HepG2 (cell line): Measurements from ENCODE around the gene UPK1A. TPM values are rescaled to one million over a fixed set of nuclear protein-coding genes. Genes with fewer than 3 reads are reported as not detected.

ENCODE experiments used
- ATF4 ChIP-seq, 2 experiments: fragments of 450-650 bp in 1 of 2; sonication (generic) in 1 of 2; formaldehyde crosslinking; IDR thresholded peaks; 2 replicates each; pipeline versions ENCODE4 v1.5.0 to v1.8.0; 2020 to 2022; ENCODE audit warnings: mild to moderate bottlenecking in 1 of 2, missing genetic modification reagents in 1 of 2
- GATAD2A ChIP-seq: IDR thresholded peaks from 2 replicates; pipeline ENCODE4 v1.6.1; 2016
- KDM1A ChIP-seq: IDR thresholded peaks from 2 replicates; pipeline ENCODE4 v1.6.1; 2016; ENCODE audit warnings: missing compliant biosample characterization
- MTA1 ChIP-seq: sonication (generic); formaldehyde crosslinking; IDR thresholded peaks from 2 replicates; pipeline ENCODE4 v1.4.0; 2020; ENCODE audit warnings: missing genetic modification reagents, mild to moderate bottlenecking, borderline replicate concordance
- STAT5B ChIP-seq: sonication (generic); formaldehyde crosslinking; IDR thresholded peaks from 2 replicates; pipeline ENCODE4 v1.4.0; 2020; ENCODE audit warnings: missing genetic modification reagents
- polyA plus RNA-seq, 8 experiments: library from polyadenylated mRNA; depleted of rRNA in 3 of 8; stranded (reverse) in 7 of 8; unstranded in 1 of 8; fragments of >200 nt; fragmentation: Illumina TruSeq in 4 of 8; extraction: Trizol in 4 of 8; gene quantifications; 2 replicates each; pipeline versions ENCODE4 v1.2.1 to v1.2.3, GENCODE V29; 2011 to 2016; ENCODE audit warnings: low read depth in 4 of 8, missing spikeins in 1 of 8, mixed read lengths in 1 of 8; ENCODE audit not compliant: insufficient read depth in 1 of 8
- total RNA-seq, 5 experiments: library from RNA; depleted of rRNA; stranded (reverse); fragments of >200 nt; fragmentation: Illumina TruSeq; extraction: Trizol; gene quantifications; 2 replicates each; pipeline ENCODE4 v1.2.3, GENCODE V29; 2016; ENCODE audit warnings: low read depth in 1 of 5
- TF ChIP-seq, protein P1 (sequence below): sonication (generic); formaldehyde crosslinking; IDR thresholded peaks from 2 replicates; pipeline ENCODE4 v1.5.0; 2020; ENCODE audit warnings: mild to moderate bottlenecking, missing genetic modification reagents

Gene UPK1A
- total and polyA plus RNA-seq, 2 of the 13 experiments (the other 11 are each of a cell fraction or from before 2014, with no cell fraction given) = 2.9 TPM; not detected in 1

- TF ChIP-seq, protein P1, sequence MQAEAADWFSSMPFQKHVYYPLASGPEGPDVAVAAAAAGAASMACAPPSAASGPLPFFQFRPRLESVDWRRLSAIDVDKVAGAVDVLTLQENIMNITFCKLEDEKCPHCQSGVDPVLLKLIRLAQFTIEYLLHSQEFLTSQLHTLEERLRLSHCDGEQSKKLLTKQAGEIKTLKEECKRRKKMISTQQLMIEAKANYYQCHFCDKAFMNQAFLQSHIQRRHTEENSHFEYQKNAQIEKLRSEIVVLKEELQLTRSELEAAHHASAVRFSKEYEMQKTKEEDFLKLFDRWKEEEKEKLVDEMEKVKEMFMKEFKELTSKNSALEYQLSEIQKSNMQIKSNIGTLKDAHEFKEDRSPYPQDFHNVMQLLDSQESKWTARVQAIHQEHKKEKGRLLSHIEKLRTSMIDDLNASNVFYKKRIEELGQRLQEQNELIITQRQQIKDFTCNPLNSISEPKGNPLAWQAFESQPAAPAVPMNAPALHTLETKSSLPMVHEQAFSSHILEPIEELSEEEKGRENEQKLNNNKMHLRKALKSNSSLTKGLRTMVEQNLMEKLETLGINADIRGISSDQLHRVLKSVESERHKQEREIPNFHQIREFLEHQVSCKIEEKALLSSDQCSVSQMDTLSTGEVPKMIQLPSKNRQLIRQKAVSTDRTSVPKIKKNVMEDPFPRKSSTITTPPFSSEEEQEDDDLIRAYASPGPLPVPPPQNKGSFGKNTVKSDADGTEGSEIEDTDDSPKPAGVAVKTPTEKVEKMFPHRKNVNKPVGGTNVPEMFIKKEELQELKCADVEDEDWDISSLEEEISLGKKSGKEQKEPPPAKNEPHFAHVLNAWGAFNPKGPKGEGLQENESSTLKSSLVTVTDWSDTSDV (CRISPR knock-in tag) = no peak
- no peak for TF ChIP-seq STAT5B (CRISPR knock-in tag)
- peak; percentile 34; the same call in 1 of the 2 replicates for TF ChIP-seq KDM1A (CRISPR knock-in tag)
- no peak for TF ChIP-seq MTA1
- TF ChIP-seq GATAD2A (CRISPR knock-in tag) = 0 out of 2 replicates have a peak, but pooled peaks have one; percentile 12
- TF ChIP-seq ATF4 (CRISPR knock-in tag; IDR thresholded peaks at IDR 0.05) = peak in 1 of 2 experiments; percentile 64; a peak in 1 of 4 replicates
Measured at GRCh38 chr19:35645680-35646511, 20.4 kb upstream of the UPK1A start (continued).
